ENCODE data around the gene S100G. TPM values are rescaled to one million over a fixed set of nuclear protein-coding genes. Genes with fewer than 3 reads are reported as not detected.

The S100G gene
- total and polyA plus RNA-seq, 2 of the 4 experiments (the other 2 are of a cell fraction), result not detected

DNA sequence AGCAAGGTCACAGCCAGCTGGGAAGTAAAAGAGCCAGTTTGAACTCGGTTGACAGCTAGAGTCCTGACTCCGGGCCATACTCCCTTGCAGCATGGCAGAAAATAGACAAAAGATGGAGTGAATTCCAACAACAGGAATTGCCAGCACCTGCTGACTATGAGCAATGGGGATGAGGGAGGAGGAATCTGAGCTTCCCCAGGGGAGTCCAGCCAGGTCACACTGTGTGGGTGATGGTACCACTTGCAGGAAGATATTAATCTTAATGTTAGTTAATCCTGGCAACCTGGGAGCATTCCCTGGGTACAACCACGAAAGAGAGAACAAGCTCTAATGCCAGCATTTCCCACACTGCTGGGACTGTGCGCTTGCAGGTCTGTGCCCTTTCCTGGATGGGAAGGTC lies 48.1 kb upstream of the S100G start:
- in situ Hi-C loops (cut with MboI; ENCODE audit: low sequenced_read_pairs), result no loop called here

More for the DNA sequence above, 48.1 kb upstream of the S100G start:
- no peak overlapping the region for H2BK5ac ChIP-seq (ENCODE audit: low read depth, low read length, poor library complexity, severe bottlenecking)
- H2AK9ac ChIP-seq (replicated peaks; ENCODE audit: low read depth, low read length, poor library complexity), result peak overlapping the region; percentile 50
- no peak overlapping the region for H2BK20ac ChIP-seq (ENCODE audit: low read depth, low read length)
- H3K18ac ChIP-seq (ENCODE audit: low read depth, low read length), result no peak overlapping the region
- ATAC-seq (ENCODE audit: low read depth) (no peak), DNase-seq (no peak)
- ChIA-PET CTCF (no interaction called here), POLR2A (ENCODE audit: unreplicated experiment) (no interaction called here)
- no peak overlapping the region for H3K9ac ChIP-seq (ENCODE audit: low read depth, low read length)
- WGBS, 2 experiments (ENCODE audit: extremely low coverage in 2 of 2, insufficient read length in 1 of 2), result 88% methylated on average over 3 of the region's 4 CpGs; no CpG with 5 or more reads in 1 of the 2 experiments
- H3K27me3 ChIP-seq (ENCODE audit: control insufficient read depth, insufficient read depth, low read length), result no peaks in the 10 kb centered on the region
- no peak overlapping the region for H3K23ac ChIP-seq (ENCODE audit: low read depth, low read length)
- no peak overlapping the region; the same call in 1 of the 2 replicates for H3K14ac ChIP-seq (replicated peaks; ENCODE audit: low read depth, low read length)
- H4K20me1 ChIP-seq (ENCODE audit: insufficient read depth, low read length), result no peaks in the 10 kb centered on the region
- H3K9me3 ChIP-seq (ENCODE audit: control insufficient read depth, insufficient read depth, low read length), result no peaks in the 10 kb centered on the region
- H3K4me3 ChIP-seq (ENCODE audit: insufficient read depth, low read depth, low read length), result no peak overlapping the region
- H4K5ac ChIP-seq (ENCODE audit: low read depth, low read length), result no peak overlapping the region
- peaks cover 3% of the 10 kb centered on the region; the same call in 1 of the 2 replicates for H3K4me1 ChIP-seq (ENCODE audit: control insufficient read depth, insufficient read depth, low read length)
- H3K56ac ChIP-seq (ENCODE audit: extremely low read depth, insufficient read depth, low read length), result no peak overlapping the region
- no peak overlapping the region for H2AK5ac ChIP-seq (ENCODE audit: low read depth, low read length)
- no peaks in the 10 kb centered on the region; a peak in 1 of 4 replicates for H3K79me1 ChIP-seq (ENCODE audit: low read depth in 1 of 2, low read length in 2 of 2)
- H3K27ac ChIP-seq (ENCODE audit: insufficient read depth, low read length), result no peak overlapping the region
- H3K4me2 ChIP-seq (ENCODE audit: low read depth, low read length), result no peak overlapping the region
- H4K8ac ChIP-seq (ENCODE audit: low read depth in 2 of 2, low read length in 2 of 2), result no peak overlapping the region
- no peak overlapping the region for H3K4ac ChIP-seq (ENCODE audit: low read depth, low read length)
- TF ChIP-seq, protein P1, sequence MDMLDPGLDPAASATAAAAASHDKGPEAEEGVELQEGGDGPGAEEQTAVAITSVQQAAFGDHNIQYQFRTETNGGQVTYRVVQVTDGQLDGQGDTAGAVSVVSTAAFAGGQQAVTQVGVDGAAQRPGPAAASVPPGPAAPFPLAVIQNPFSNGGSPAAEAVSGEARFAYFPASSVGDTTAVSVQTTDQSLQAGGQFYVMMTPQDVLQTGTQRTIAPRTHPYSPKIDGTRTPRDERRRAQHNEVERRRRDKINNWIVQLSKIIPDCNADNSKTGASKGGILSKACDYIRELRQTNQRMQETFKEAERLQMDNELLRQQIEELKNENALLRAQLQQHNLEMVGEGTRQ (IDR thresholded peaks at IDR 0.05; ENCODE audit: low read depth, low read length), result no peak
- no peak for TF ChIP-seq RFX5 (IDR thresholded peaks at IDR 0.05; ENCODE audit: low read depth, low read length)
- no peak for TF ChIP-seq POLR2A (IDR thresholded peaks at IDR 0.05; ENCODE audit: low read depth, low read length)
- TF ChIP-seq SMC3 (IDR thresholded peaks at IDR 0.05; ENCODE audit: low read depth, low read length), result no peak
- TF ChIP-seq FOS (IDR thresholded peaks at IDR 0.05; ENCODE audit: low read depth, low read length), result no peak
- no peak for TF ChIP-seq CTCF (conservative IDR thresholded peaks at IDR 0.05; ENCODE audit: low read depth, low read length)
- no peak for TF ChIP-seq MAZ (IDR thresholded peaks at IDR 0.05; ENCODE audit: borderline replicate concordance, low read depth, low read length)
- TF ChIP-seq MXI1 (IDR thresholded peaks at IDR 0.05; ENCODE audit: borderline replicate concordance, low read depth, low read length), result no peak
- no peak for TF ChIP-seq NFE2L2 (IDR thresholded peaks at IDR 0.05; ENCODE audit: low read depth, low read length)
- TF ChIP-seq MAFK (IDR thresholded peaks at IDR 0.05; ENCODE audit: low read depth, low read length), result no peak
- BruUV-seq (replicated peaks), result no TSS peak
- intact Hi-C loops (cut with micrococcal nuclease), result no loop called here
- dilution Hi-C loops (cut with HindIII; ENCODE audit: low sequenced_read_pairs, unreplicated experiment), result no loop called here
- no peak overlapping the region for H2AFZ ChIP-seq (replicated peaks; ENCODE audit: low read length, poor library complexity)
- H2BK120ac ChIP-seq (ENCODE audit: low read depth, low read length), result 0 out of 2 replicates have a peak overlapping the region, but pooled peaks have one; percentile 8
- no peak overlapping the region; the same call in 2 of the 3 replicates for H2BK15ac ChIP-seq (ENCODE audit: low read depth, low read length)
- H4K91ac ChIP-seq (ENCODE audit: insufficient read depth, low read depth, low read length), result no peak overlapping the region
- no peaks in the 10 kb centered on the region for H3K9me1 ChIP-seq (ENCODE audit: insufficient read depth, low read length)
- H3K36me3 ChIP-seq (ENCODE audit: control insufficient read depth, insufficient read depth, low read length), result no peaks in the 10 kb centered on the region
